GM12891 (cell line): ENCODE results near the gene TNFAIP8L3.

Experiments
- PAX5 ChIP-seq: IDR thresholded peaks from 2 replicates; pipeline ENCODE4 v1.6.1; 2011; ENCODE audit warnings: low read length, moderate library complexity, mild to moderate bottlenecking; ENCODE audit not compliant: insufficient read depth, severe bottlenecking
- POLR2A ChIP-seq: IDR thresholded peaks from 2 replicates; pipeline ENCODE4 v1.6.1; 2011; ENCODE audit warnings: low read depth, low read length, control low read depth
- POLR2AphosphoS5 ChIP-seq: IDR thresholded peaks from 2 replicates; pipeline ENCODE4 v1.6.1; 2011; ENCODE audit warnings: low read depth, low read length, control low read depth
- POU2F2 ChIP-seq: IDR thresholded peaks from 2 replicates; pipeline ENCODE4 v1.6.1; 2011; ENCODE audit warnings: low read depth, mild to moderate bottlenecking, control low read depth, low read length, moderate library complexity
- SPI1 ChIP-seq: IDR thresholded peaks from 2 replicates; pipeline ENCODE4 v1.6.1; 2011; ENCODE audit warnings: low read depth, low read length, control low read depth
- TAF1 ChIP-seq: IDR thresholded peaks from 2 replicates; pipeline ENCODE4 v1.6.1; 2011; ENCODE audit warnings: low read depth, low read length, control low read depth

- no peak for TF ChIP-seq POLR2A
- TF ChIP-seq SPI1, result no peak
- no peak for TF ChIP-seq POLR2AphosphoS5
- no peak for TF ChIP-seq TAF1
- no peak for TF ChIP-seq POU2F2
- TF ChIP-seq PAX5, result no peak
Measured at GRCh38 chr15:51133140-51133765, 38.5 kb upstream of the TNFAIP8L3 start.
